Occipital lobe (tissue), 2 donors: ENCODE measurements around the gene MTRR. TPM values are rescaled to one million over a fixed set of nuclear protein-coding genes. Genes with fewer than 3 reads are reported as not detected.

ENCODE experiments used
- DNase-seq: peaks from one replicate; lab custom pipeline; 2025; lab: John Stamatoyannopoulos, UW
- total RNA-seq: library from RNA; depleted of rRNA; stranded (reverse); fragments of >200 nt; gene quantifications from one replicate; pipeline ENCODE4 v1.2.3, GENCODE V29; 2014

MTRR gene
- total RNA-seq, 1 donor from 2014 or later = 29.9 TPM

GRCh38 chr5:7857361-7857760, 11.6 kb upstream of the MTRR start:
- DNase-seq = no peak

- DNase-seq = no peak
Measured at GRCh38 chr5:7857926-7858632, 10.9 kb upstream of the MTRR start.

DNA sequence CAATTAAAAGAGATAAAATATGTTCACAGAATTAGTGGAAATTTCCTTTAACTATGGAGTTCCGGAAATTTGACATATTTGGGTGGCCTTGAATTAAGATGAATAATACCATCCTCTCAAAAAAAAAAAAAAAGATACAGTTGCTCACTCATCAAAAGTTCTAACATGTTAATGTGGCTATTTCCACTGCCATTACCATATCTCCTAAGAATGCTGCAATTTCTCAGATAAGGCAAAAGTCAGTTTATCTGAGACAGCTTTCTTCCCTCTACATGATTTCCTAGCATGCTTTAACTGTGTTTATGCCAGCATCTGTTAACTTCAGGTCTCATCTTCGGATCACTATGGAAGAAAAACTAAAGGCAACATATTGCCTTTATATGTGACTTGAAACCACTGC, 2.8 kb upstream of the MTRR start:
- DNase-seq = no peak

GRCh38 chr5:7867260-7867659, 1.7 kb upstream of the MTRR start:
- DNase-seq = no peak

- DNase-seq = no peak
Measured at GRCh38 chr5:7868427-7868772, 548 bp upstream of the MTRR start.

- DNase-seq = no peak
Measured at GRCh38 chr5:7869474-7870136, 657 bp downstream of the MTRR start.

GRCh38 chr5:7871653-7872052, 2.7 kb downstream of the MTRR start:
- no peak for DNase-seq

- no peak for DNase-seq
Measured at GRCh38 chr5:7872517-7873130, 3.7 kb downstream of the MTRR start.

- no peak for DNase-seq
Measured at GRCh38 chr5:7873216-7873615, 4.3 kb downstream of the MTRR start.

GRCh38 chr5:7874639-7875038, 5.7 kb downstream of the MTRR start:
- no peak for DNase-seq

GRCh38 chr5:7875151-7875550, 6.2 kb downstream of the MTRR start:
- no peak for DNase-seq

GRCh38 chr5:7876867-7877266, 7.9 kb downstream of the MTRR start:
- DNase-seq = no peak

GRCh38 chr5:7877851-7878250, 8.9 kb downstream of the MTRR start:
- no peak for DNase-seq

- DNase-seq = no peak
Measured at GRCh38 chr5:7878381-7878873, 9.5 kb downstream of the MTRR start.

GRCh38 chr5:7881091-7881490, 12.1 kb downstream of the MTRR start:
- DNase-seq = no peak

DNA sequence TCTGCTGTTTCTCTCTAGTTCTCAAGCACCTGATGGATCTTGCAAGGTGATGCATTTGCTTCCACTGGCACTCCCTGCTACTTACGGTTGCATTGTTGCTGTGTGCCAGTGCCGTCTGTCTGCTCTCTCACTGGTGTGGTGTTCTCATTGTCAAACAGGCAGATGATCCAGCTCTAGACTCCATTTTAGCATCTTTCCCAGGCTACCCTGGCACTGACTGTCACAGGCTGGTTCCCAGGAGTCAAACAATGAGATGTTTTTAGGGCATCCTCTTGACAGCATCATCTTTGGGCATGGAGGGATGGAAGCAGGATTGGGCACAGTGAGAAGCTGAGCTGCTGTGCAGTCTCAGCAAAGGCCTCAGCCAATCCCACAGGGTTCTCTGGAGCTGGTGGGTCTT, 12.9 kb downstream of the MTRR start:
- no peak for DNase-seq

DNA sequence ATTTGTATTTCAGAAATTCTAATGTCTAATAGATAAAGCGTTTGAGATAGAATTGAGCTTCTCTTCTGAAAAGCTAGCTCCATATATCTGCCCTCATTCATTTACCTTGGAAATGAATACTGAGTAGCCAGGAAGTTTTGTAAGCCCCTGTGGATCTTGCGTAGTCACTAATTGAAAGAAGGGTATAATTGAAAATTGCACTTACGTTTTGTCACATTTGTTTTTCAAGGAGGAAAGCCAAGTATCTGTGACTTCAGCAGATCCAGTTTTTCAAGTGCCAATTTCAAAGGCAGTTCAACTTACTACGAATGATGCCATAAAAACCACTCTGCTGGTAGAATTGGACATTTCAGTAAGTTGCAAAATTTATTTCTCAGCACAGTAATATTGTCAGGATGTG, 14.0 kb downstream of the MTRR start:
- DNase-seq = no peak

- no peak for DNase-seq
Measured at GRCh38 chr5:7884491-7885267, 15.7 kb downstream of the MTRR start.

- no peak for DNase-seq
Measured at GRCh38 chr5:7886849-7887475, 18.0 kb downstream of the MTRR start.

DNA sequence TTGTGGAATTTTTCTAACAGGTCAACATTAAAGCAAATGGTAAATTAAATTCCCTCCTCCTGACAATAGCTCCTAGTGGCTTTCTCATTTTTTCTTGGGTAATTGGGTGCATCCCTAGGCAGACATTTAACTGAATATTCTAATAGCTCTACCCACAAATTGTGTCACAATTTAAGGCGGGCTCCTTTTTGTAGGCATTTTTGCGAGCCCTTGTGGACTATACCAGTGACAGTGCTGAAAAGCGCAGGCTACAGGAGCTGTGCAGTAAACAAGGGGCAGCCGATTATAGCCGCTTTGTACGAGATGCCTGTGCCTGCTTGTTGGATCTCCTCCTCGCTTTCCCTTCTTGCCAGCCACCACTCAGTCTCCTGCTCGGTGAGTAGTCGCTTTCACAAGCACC, 20.0 kb downstream of the MTRR start:
- DNase-seq = no peak

DNA sequence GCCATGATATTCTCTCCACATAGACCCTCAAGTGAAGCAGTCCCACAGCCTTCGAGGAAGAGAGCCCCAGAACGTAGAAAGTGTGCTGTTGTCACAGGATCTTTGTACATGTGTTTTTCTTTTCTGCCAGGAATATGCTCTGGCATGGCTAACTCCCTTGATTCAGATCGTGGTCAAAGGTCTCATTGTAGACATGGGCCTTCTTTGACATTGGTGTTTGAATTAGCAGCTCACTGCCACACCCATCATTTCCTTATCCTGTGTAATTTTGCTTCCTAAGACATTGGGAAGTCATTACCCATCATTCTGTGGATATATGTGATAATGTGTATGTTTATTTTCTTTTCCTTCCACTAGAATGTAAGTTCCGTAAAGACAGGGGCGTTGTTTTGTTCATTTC, 25.5 kb downstream of the MTRR start:
- no peak for DNase-seq

- DNase-seq = no peak
Measured at GRCh38 chr5:7894860-7895259, 25.9 kb downstream of the MTRR start.
